Endodermal cell (in vitro differentiated cells): Measurements from ENCODE around the gene CACFD1. TPM values are rescaled to one million over a fixed set of nuclear protein-coding genes. Genes with fewer than 3 reads are reported as not detected.
A peak's percentile ranks its signal among the peaks of the same experiment; 100 is the strongest.

Source experiments
- DNase-seq: peaks from one replicate; pipeline ENCODE4 v3.0.0-alpha.2; 2017
- H3K27ac ChIP-seq: 2 replicates; pipeline ENCODE4 v1.5.1; 2013; ENCODE audit warnings: mild to moderate bottlenecking, low read depth, low read length, moderate library complexity
- H3K27me3 ChIP-seq: 2 replicates; pipeline ENCODE4 v1.6.1; 2013; ENCODE audit warnings: mild to moderate bottlenecking, low read length, moderate library complexity; ENCODE audit not compliant: insufficient read depth, control insufficient read depth, poor library complexity, severe bottlenecking
- H3K36me3 ChIP-seq: 2 replicates; pipeline ENCODE4 v1.7.0; 2013; ENCODE audit warnings: mild to moderate bottlenecking, low read length, moderate library complexity; ENCODE audit not compliant: control insufficient read depth, insufficient read depth
- H3K4me1 ChIP-seq: one replicate; pipeline ENCODE4 v1.7.0; 2013; ENCODE audit warnings: low read length; ENCODE audit not compliant: control insufficient read depth, insufficient read depth
- H3K4me3 ChIP-seq: 2 replicates; pipeline ENCODE4 v1.5.1; 2013; ENCODE audit warnings: mild to moderate bottlenecking, low read length, moderate library complexity
- H3K9ac ChIP-seq: 2 replicates; pipeline ENCODE4 v1.6.1; 2013; ENCODE audit warnings: mild to moderate bottlenecking, low read length, moderate library complexity; ENCODE audit not compliant: poor library complexity, severe bottlenecking; ENCODE audit errors: extremely low read depth
- H3K9me3 ChIP-seq: 2 replicates; pipeline ENCODE4 v1.6.1; 2013; ENCODE audit warnings: mild to moderate bottlenecking, low read length, moderate library complexity; ENCODE audit not compliant: control insufficient read depth
- H3K27ac Mint-ChIP-seq: 2 replicates; pipeline ENCODE4 v1.8.0; 2020; ENCODE audit warnings: mixed read lengths
- H3K27me3 Mint-ChIP-seq: 2 replicates; pipeline ENCODE4 v1.8.0; 2021; ENCODE audit warnings: mild to moderate bottlenecking, mixed read lengths; ENCODE audit not compliant: insufficient read depth
- H3K36me3 Mint-ChIP-seq: 2 replicates; pipeline ENCODE4 v1.8.0; 2020; ENCODE audit warnings: low read depth, mixed read lengths
- H3K4me1 Mint-ChIP-seq: 2 replicates; pipeline ENCODE4 v1.8.0; 2020; ENCODE audit warnings: mixed read lengths
- H3K4me3 Mint-ChIP-seq: 2 replicates; pipeline ENCODE4 v1.8.0; 2020; ENCODE audit warnings: mild to moderate bottlenecking, moderate library complexity, mixed read lengths
- H3K9me3 Mint-ChIP-seq: 2 replicates; pipeline ENCODE4 v1.8.0; 2020; ENCODE audit warnings: mild to moderate bottlenecking, mixed read lengths
- WGBS, 2 experiments: methylation state at CpG; one replicate each; pipeline versions ENCODE4 v1.1.5 to v1.1.7; 2013; ENCODE audit warnings: missing lambda C conversion rate in 2 of 2, mixed read lengths in 1 of 2; ENCODE audit not compliant: insufficient coverage in 1 of 2, insufficient read length in 1 of 2; 5-methylcytosine and 5-hydroxymethylcytosine counted together
- total RNA-seq, 2 donors: library from RNA; stranded (reverse); fragmentation: NEBNext Ultra II Directional in 1 of 2; extraction: Animal tissue kit (Norgen Biotek cat#: 25700) in 1 of 2; gene quantifications; 2 replicates in 1 of 2; 3 replicates in 1 of 2; pipeline ENCODE4 v1.2.1, GENCODE V29; 2021
- TF ChIP-seq, protein P1 (sequence below): fragments of 200-600 bp; sonication (generic); conservative IDR thresholded peaks from 2 replicates; pipeline ENCODE4 v1.5.0; 2021; ENCODE audit warnings: antibody characterized with exemption, mild to moderate bottlenecking

Gene CACFD1
- total RNA-seq, 2 donors from 2014 or later, result 30.6 to 35.0 TPM

GRCh38 chr9:133430244-133430643, 29.5 kb upstream of the CACFD1 start:
- peak overlapping the region; percentile 55 for H3K4me3 Mint-ChIP-seq
- DNase-seq, result no peak
- no peak overlapping the region for H3K4me3 ChIP-seq
- H3K9ac ChIP-seq, result no peak overlapping the region
- no peak overlapping the region for H3K27ac Mint-ChIP-seq
- no peaks in the 10 kb centered on the region for H3K36me3 ChIP-seq
- peaks cover 5% of the 10 kb centered on the region for H3K9me3 Mint-ChIP-seq
- H3K27me3 ChIP-seq, result no peaks in the 10 kb centered on the region
- no peaks in the 10 kb centered on the region for H3K4me1 Mint-ChIP-seq
- peaks cover 10% of the 10 kb centered on the region for H3K9me3 ChIP-seq
- H3K36me3 Mint-ChIP-seq, result peaks cover 3% of the 10 kb centered on the region
- no peak overlapping the region for H3K27ac ChIP-seq
- H3K4me1 ChIP-seq, result no peaks in the 10 kb centered on the region
- 100% methylated on average over 1 of the region's 1 CpG; no CpG with 5 or more reads in 1 of the 2 experiments for WGBS, 2 experiments
- H3K27me3 Mint-ChIP-seq, result peaks cover 6% of the 10 kb centered on the region
- TF ChIP-seq, protein P1, sequence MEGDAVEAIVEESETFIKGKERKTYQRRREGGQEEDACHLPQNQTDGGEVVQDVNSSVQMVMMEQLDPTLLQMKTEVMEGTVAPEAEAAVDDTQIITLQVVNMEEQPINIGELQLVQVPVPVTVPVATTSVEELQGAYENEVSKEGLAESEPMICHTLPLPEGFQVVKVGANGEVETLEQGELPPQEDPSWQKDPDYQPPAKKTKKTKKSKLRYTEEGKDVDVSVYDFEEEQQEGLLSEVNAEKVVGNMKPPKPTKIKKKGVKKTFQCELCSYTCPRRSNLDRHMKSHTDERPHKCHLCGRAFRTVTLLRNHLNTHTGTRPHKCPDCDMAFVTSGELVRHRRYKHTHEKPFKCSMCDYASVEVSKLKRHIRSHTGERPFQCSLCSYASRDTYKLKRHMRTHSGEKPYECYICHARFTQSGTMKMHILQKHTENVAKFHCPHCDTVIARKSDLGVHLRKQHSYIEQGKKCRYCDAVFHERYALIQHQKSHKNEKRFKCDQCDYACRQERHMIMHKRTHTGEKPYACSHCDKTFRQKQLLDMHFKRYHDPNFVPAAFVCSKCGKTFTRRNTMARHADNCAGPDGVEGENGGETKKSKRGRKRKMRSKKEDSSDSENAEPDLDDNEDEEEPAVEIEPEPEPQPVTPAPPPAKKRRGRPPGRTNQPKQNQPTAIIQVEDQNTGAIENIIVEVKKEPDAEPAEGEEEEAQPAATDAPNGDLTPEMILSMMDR, result no peak

- Mint-ChIP-seq H3K27ac (no peak overlapping the region), H3K36me3 (no peaks in the 10 kb centered on the region), H3K27me3 (peaks cover 4% of the 10 kb centered on the region), H3K9me3 (no peaks in the 10 kb centered on the region), H3K4me3 (no peak overlapping the region), H3K4me1 (no peaks in the 10 kb centered on the region)
- Histone ChIP-seq H3K9me3 (no peaks in the 10 kb centered on the region), H3K27ac (no peak overlapping the region), H3K4me3 (no peak overlapping the region), H3K4me1 (no peaks in the 10 kb centered on the region), H3K9ac (no peak overlapping the region), H3K36me3 (no peaks in the 10 kb centered on the region), H3K27me3 (no peaks in the 10 kb centered on the region)
- WGBS, 2 experiments, result 86 to 87% methylated on average over 3 to 11 of the region's 11 CpGs
- no peak for DNase-seq
- TF ChIP-seq, protein P1, result peak; percentile 26
Measured at GRCh38 chr9:133433351-133433843, 26.4 kb upstream of the CACFD1 start.

GRCh38 chr9:133436681-133437080, 23.1 kb upstream of the CACFD1 start:
- no peak overlapping the region for H3K4me3 ChIP-seq
- TF ChIP-seq, protein P1, result no peak
- Mint-ChIP-seq H3K27ac (no peak overlapping the region), H3K9me3 (no peaks in the 10 kb centered on the region), H3K4me3 (no peak overlapping the region), H3K4me1 (no peaks in the 10 kb centered on the region), H3K36me3 (no peaks in the 10 kb centered on the region), H3K27me3 (no peaks in the 10 kb centered on the region)
- no peaks in the 10 kb centered on the region for H3K9me3 ChIP-seq
- no peak overlapping the region for H3K9ac ChIP-seq
- no peaks in the 10 kb centered on the region for H3K27me3 ChIP-seq
- 94 to 95% methylated on average over 9 to 16 of the region's 16 CpGs for WGBS, 2 experiments
- no peak for DNase-seq
- H3K4me1 ChIP-seq, result no peaks in the 10 kb centered on the region
- H3K27ac ChIP-seq, result no peak overlapping the region
- no peaks in the 10 kb centered on the region for H3K36me3 ChIP-seq
